ENCODE measurements around the gene SEMA6A. TPM values are rescaled to one million over a fixed set of nuclear protein-coding genes. Genes with fewer than 3 reads are reported as not detected.

The SEMA6A gene
- polyA plus RNA-seq, 2 of the 4 experiments (the other 2 are of a cell fraction), result 0.01 TPM; not detected in 1

DNA sequence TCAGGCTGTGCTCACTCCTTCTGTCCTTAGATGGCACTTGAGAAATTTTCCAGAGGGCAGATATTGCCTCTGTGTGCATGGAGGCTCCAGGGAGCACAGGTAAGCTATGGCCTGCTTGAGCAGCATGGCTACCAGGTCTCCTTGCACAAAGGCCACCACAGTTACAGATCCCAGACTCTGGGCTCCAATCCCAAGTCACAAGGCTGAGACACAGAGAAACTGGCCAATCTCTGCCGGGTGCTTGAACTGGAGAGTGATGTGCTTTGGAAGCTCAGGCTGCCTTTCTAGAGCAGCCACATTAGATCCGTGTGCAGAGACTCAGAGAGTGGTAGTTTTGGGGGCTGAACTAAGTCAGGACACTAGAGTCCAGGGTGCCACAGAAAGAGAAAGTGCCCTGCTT is 145.7 kb downstream of the SEMA6A start:
- WGBS (ENCODE audit: missing lambda C conversion rate), result 14% methylated on average over 2 of the region's 2 CpGs
- no peak for TF ChIP-seq HOXB13 (CRISPR knock-in tag; IDR thresholded peaks at IDR 0.05; ENCODE audit: low read depth)
- no peak for TF ChIP-seq MAZ (IDR thresholded peaks at IDR 0.05; ENCODE audit: borderline replicate concordance, low read depth, low read length)
- TF ChIP-seq HOXA7 (CRISPR knock-in tag; IDR thresholded peaks at IDR 0.05), result no peak
- TF ChIP-seq FOXS1 (CRISPR knock-in tag; IDR thresholded peaks at IDR 0.05), result no peak
- no peak for TF ChIP-seq ZSCAN20 (CRISPR knock-in tag; IDR thresholded peaks at IDR 0.05)
- TF ChIP-seq SMC3 (IDR thresholded peaks at IDR 0.05), result no peak
- TF ChIP-seq CHD2 (IDR thresholded peaks at IDR 0.05; ENCODE audit: low read length, partially characterized antibody), result no peak
- TF ChIP-seq POLR2AphosphoS2 (conservative IDR thresholded peaks at IDR 0.05; ENCODE audit: low read length), result no peak
- no peak for TF ChIP-seq SREBF2 (IDR thresholded peaks at IDR 0.05)
- no peak for TF ChIP-seq ZFP36 (IDR thresholded peaks at IDR 0.05; ENCODE audit: borderline replicate concordance, partially characterized antibody)
- TF ChIP-seq CBX2 (IDR thresholded peaks at IDR 0.05; ENCODE audit: borderline replicate concordance, low read depth), result no peak

DNA sequence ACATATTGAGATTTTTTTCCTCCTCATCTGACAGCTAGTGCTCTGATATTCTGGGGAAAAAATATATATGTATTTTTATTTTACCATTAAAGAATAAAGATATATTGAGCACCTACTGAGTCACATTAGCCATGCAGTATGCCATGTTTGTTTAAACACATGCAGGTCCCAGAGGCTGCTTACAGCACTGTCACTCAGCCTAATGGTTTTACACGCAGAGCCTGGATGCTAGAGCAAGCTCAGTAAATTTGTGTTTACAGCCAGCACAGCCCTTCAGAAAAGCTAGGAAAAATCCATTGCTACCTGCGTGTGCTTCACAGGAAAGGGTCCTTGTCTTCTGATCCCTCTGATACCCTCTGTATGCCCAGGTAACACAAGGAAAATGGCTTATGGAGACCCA is 146.2 kb downstream of the SEMA6A start:
- no peak overlapping the region for H3K4me3 ChIP-seq
- ATAC-seq (no peak), FAIRE-seq (no peak), DNase-seq (ENCODE audit: low read depth in 1 of 2, low spot score in 1 of 2) (no peak)
- H3K4me2 ChIP-seq, result no peak overlapping the region
- no peaks in the 10 kb centered on the region for H3K9me3 ChIP-seq
- H3K27ac ChIP-seq, result no peak overlapping the region
- POLR2A ChIA-PET, result no interaction called here
- no peaks in the 10 kb centered on the region for H3K4me1 ChIP-seq
- WGBS (ENCODE audit: missing lambda C conversion rate), result 15% methylated on average over 2 of the region's 2 CpGs
- CTCF ChIA-PET, result no interaction called here
- TF ChIP-seq HEYL (CRISPR knock-in tag; IDR thresholded peaks at IDR 0.05), result no peak
- no peak for TF ChIP-seq ZC3H11A (IDR thresholded peaks at IDR 0.05)
- no peak for TF ChIP-seq HMGXB4 (CRISPR knock-in tag; IDR thresholded peaks at IDR 0.05; ENCODE audit: borderline replicate concordance)
- no peak for TF ChIP-seq ZSCAN20 (CRISPR knock-in tag; IDR thresholded peaks at IDR 0.05)
- no peak for TF ChIP-seq HDAC2 (IDR thresholded peaks at IDR 0.05)
- no peak for TF ChIP-seq JUN (IDR thresholded peaks at IDR 0.05)
- TF ChIP-seq POLR2A (IDR thresholded peaks at IDR 0.05; ENCODE audit: low read length), result no peak
- TF ChIP-seq HOXB13 (CRISPR knock-in tag; IDR thresholded peaks at IDR 0.05; ENCODE audit: low read depth), result no peak
- no peak for TF ChIP-seq CBX2 (IDR thresholded peaks at IDR 0.05; ENCODE audit: borderline replicate concordance, low read depth)
- TF ChIP-seq HOXB5 (CRISPR knock-in tag; IDR thresholded peaks at IDR 0.05), result no peak
- no peak for TF ChIP-seq CHD2 (IDR thresholded peaks at IDR 0.05; ENCODE audit: low read length, partially characterized antibody)
- no peak for TF ChIP-seq RNF2 (IDR thresholded peaks at IDR 0.05; ENCODE audit: borderline replicate concordance, low read depth)
- no peak for TF ChIP-seq EHF (CRISPR knock-in tag; IDR thresholded peaks at IDR 0.05)
- TF ChIP-seq FOSB (CRISPR knock-in tag; IDR thresholded peaks at IDR 0.05), result no peak
- TF ChIP-seq CBX8 (IDR thresholded peaks at IDR 0.05), result no peak
- TF ChIP-seq ESRRA (IDR thresholded peaks at IDR 0.05; ENCODE audit: borderline replicate concordance, low read length), result no peak
- no peak for TF ChIP-seq USF2 (IDR thresholded peaks at IDR 0.05)
- TF ChIP-seq, protein P1, sequence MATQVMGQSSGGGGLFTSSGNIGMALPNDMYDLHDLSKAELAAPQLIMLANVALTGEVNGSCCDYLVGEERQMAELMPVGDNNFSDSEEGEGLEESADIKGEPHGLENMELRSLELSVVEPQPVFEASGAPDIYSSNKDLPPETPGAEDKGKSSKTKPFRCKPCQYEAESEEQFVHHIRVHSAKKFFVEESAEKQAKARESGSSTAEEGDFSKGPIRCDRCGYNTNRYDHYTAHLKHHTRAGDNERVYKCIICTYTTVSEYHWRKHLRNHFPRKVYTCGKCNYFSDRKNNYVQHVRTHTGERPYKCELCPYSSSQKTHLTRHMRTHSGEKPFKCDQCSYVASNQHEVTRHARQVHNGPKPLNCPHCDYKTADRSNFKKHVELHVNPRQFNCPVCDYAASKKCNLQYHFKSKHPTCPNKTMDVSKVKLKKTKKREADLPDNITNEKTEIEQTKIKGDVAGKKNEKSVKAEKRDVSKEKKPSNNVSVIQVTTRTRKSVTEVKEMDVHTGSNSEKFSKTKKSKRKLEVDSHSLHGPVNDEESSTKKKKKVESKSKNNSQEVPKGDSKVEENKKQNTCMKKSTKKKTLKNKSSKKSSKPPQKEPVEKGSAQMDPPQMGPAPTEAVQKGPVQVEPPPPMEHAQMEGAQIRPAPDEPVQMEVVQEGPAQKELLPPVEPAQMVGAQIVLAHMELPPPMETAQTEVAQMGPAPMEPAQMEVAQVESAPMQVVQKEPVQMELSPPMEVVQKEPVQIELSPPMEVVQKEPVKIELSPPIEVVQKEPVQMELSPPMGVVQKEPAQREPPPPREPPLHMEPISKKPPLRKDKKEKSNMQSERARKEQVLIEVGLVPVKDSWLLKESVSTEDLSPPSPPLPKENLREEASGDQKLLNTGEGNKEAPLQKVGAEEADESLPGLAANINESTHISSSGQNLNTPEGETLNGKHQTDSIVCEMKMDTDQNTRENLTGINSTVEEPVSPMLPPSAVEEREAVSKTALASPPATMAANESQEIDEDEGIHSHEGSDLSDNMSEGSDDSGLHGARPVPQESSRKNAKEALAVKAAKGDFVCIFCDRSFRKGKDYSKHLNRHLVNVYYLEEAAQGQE (IDR thresholded peaks at IDR 0.05), result no peak

More for the DNA sequence above, 145.7 kb downstream of the SEMA6A start:
- no peak for ATAC-seq
- FAIRE-seq, result no peak
- H3K4me3 ChIP-seq, result no peak overlapping the region
- H3K27ac ChIP-seq, result no peak overlapping the region
- H3K4me2 ChIP-seq, result no peak overlapping the region
- POLR2A ChIA-PET, result no interaction called here
- no peaks in the 10 kb centered on the region for H3K9me3 ChIP-seq
- no peak for DNase-seq (ENCODE audit: low read depth in 1 of 2, low spot score in 1 of 2)
- CTCF ChIA-PET, result no interaction called here
- no peaks in the 10 kb centered on the region for H3K4me1 ChIP-seq

Data from A549 (cell line).